ENCODE data around the gene MARF1. TPM values are rescaled to one million over a fixed set of nuclear protein-coding genes. Genes with fewer than 3 reads are reported as not detected.
A peak's percentile ranks its signal among the peaks of the same experiment; 100 is the strongest.

The MARF1 gene
- total and polyA plus RNA-seq, 9 of the 15 experiments (the other 6 are each of a cell fraction or from before 2014, with no cell fraction given) = 4.7 to 33.2 (median 11.7) TPM

- TF ChIP-seq ZNF407 (IDR thresholded peaks at IDR 0.05; ENCODE audit: low read depth) (no peak), SRSF7 (optimal IDR thresholded peaks at IDR 0.05; ENCODE audit: low read depth, low read length) (no peak), SMARCE1 (IDR thresholded peaks at IDR 0.05) (no peak), RFX7 (CRISPR knock-in tag; IDR thresholded peaks at IDR 0.05) (no peak), SRSF1 (IDR thresholded peaks at IDR 0.05; ENCODE audit: low read depth, low read length) (no peak), PHB (CRISPR knock-in tag; IDR thresholded peaks at IDR 0.05) (no peak), MAFG (tag; conservative IDR thresholded peaks at IDR 0.05) (no peak), SFPQ (IDR thresholded peaks at IDR 0.05; ENCODE audit: low read depth, low read length) (no peak), ZBTB8A (IDR thresholded peaks at IDR 0.05; ENCODE audit: partially characterized antibody) (no peak), NFE2 (IDR thresholded peaks at IDR 0.05; ENCODE audit: low read depth) (no peak), CHAMP1 (IDR thresholded peaks at IDR 0.05) (no peak), HDGF (IDR thresholded peaks at IDR 0.05) (peak; percentile 96; the same call in 1 of the 2 replicates), ZNF764 (CRISPR knock-in tag; IDR thresholded peaks at IDR 0.05; ENCODE audit: low read depth) (no peak), SIN3B (IDR thresholded peaks at IDR 0.05; ENCODE audit: low read depth) (no peak), RBBP5 (IDR thresholded peaks at IDR 0.05; ENCODE audit: borderline replicate concordance, insufficient read depth, low read length, poor library complexity, severe bottlenecking) (no peak), ARNT (IDR thresholded peaks at IDR 0.05) (no peak; a peak in 1 of 4 replicates)
Measured at GRCh38 chr16:15641753-15642556, 999 bp downstream of the MARF1 start (continued).
